Endometrial microvascular endothelial cells (primary cell): ENCODE results near the gene GBP4. TPM values are rescaled to one million over a fixed set of nuclear protein-coding genes. Genes with fewer than 3 reads are reported as not detected.

Experiments
- total RNA-seq: library from RNA; depleted of rRNA; stranded (reverse); fragments of >200 nt; gene quantifications from one replicate; pipeline ENCODE4 v1.2.3, GENCODE V29; 2015; ENCODE audit errors: inconsistent ontology term

Gene GBP4
- total RNA-seq, 1 donor from 2014 or later, result 6.9 TPM

Other genes starting within 250 kb of the GBP4 start
- gene KYAT3, start 206.3 kb downstream of the GBP4 start, total RNA-seq, result 34.9 TPM
- gene RBMXL1, start 206.3 kb downstream of the GBP4 start, total RNA-seq, result 7.7 TPM
- gene GBP3, start 176.1 kb downstream of the GBP4 start, total RNA-seq, result 21.7 TPM
- 69.8 TPM for gene GBP1, start 133.7 kb downstream of the GBP4 start, total RNA-seq
- gene GBP2, start 72.8 kb downstream of the GBP4 start, total RNA-seq, result 35.4 TPM
- gene GBP7, start 22.9 kb downstream of the GBP4 start, total RNA-seq, result not detected
- under 0.01 TPM for gene GBP5, start 73.9 kb upstream of the GBP4 start, total RNA-seq
- not detected for gene GBP6, start 165.1 kb upstream of the GBP4 start, total RNA-seq